Kidney (tissue), 14 donors: ENCODE data around the gene PRKAR1B. TPM values are rescaled to one million over a fixed set of nuclear protein-coding genes. Genes with fewer than 3 reads are reported as not detected.

ENCODE experiments used
- DNase-seq, 5 donors: peaks; one replicate each; pipeline ENCODE4 v3.0.0-alpha.2; 2013 to 2020
- FAIRE-seq: peaks from 2 replicates; lab custom pipeline; 2012; peaks lifted over from hg19 to GRCh38; lab: Jason Lieb, UNC
- H3K27ac ChIP-seq, 2 donors: one replicate each; pipeline ENCODE4 v1.7.0; 2013; ENCODE audit warnings: low read depth in 2 of 2, low read length in 2 of 2, inconsistent platforms in 1 of 2
- H3K27me3 ChIP-seq: one replicate; pipeline ENCODE4 v1.7.1; 2013; ENCODE audit warnings: low read length, inconsistent platforms; ENCODE audit not compliant: control insufficient read depth, insufficient read depth
- H3K36me3 ChIP-seq, 3 donors: one replicate each; pipeline versions ENCODE4 v1.7.0 to v1.7.1; 2013; ENCODE audit warnings: low read length in 3 of 3, control low read depth in 1 of 3, inconsistent platforms in 1 of 3; ENCODE audit not compliant: insufficient read depth in 3 of 3, control insufficient read depth in 2 of 3
- H3K4me1 ChIP-seq, 3 donors: one replicate each; pipeline versions ENCODE4 v1.7.0 to v1.7.1; 2013; ENCODE audit warnings: low read length in 3 of 3, inconsistent platforms in 1 of 3, low read depth in 1 of 3; ENCODE audit not compliant: control insufficient read depth in 2 of 3, insufficient read depth in 2 of 3
- H3K4me3 ChIP-seq, 3 donors: one replicate each; pipeline versions ENCODE4 v1.7.0 to v1.8.1; 2013; ENCODE audit warnings: low read length in 3 of 3, control low read depth in 1 of 3, inconsistent platforms in 1 of 3
- H3K9ac ChIP-seq, 3 donors: one replicate each; pipeline versions ENCODE4 v1.7.0 to v1.7.1; 2013; ENCODE audit warnings: low read length in 3 of 3, control low read depth in 1 of 3, inconsistent platforms in 1 of 3
- H3K9me3 ChIP-seq, 3 donors: one replicate each; pipeline versions ENCODE4 v1.7.0 to v1.7.1; 2013; ENCODE audit warnings: low read length in 3 of 3, control low read depth in 1 of 3, inconsistent platforms in 1 of 3; ENCODE audit not compliant: control insufficient read depth in 2 of 3, insufficient read depth in 1 of 3
- intact Hi-C: fragments of 100-400 bp; cut with DNase I; formaldehyde crosslinking; loops from one replicate; pipeline ENCODE4 v1.11.1; 2022
- polyA plus RNA-seq: library from polyadenylated mRNA; stranded (reverse); fragments of 350-450 nt; fragmentation: Illumina TruSeq; extraction: RNeasy Lipid Tissue Mini Kit (QIAGEN cat#74804); gene quantifications from one replicate; pipeline ENCODE4 v1.2.3, GENCODE V29; 2014; ENCODE audit warnings: low read depth, low replicate concordance; ENCODE audit not compliant: insufficient read depth
- total RNA-seq: library from RNA; stranded (reverse); fragmentation: NEBNext Ultra II Directional; extraction: Animal tissue kit (Norgen Biotek cat#: 25700); gene quantifications from one replicate; pipeline ENCODE4 v1.2.1, GENCODE V29; 2021
- TF ChIP-seq, protein P1 (sequence below): IDR thresholded peaks from 3 replicates; pipeline ENCODE4 v1.5.1; 2012; ENCODE audit warnings: mild to moderate bottlenecking, moderate library complexity, borderline replicate concordance; ENCODE audit not compliant: insufficient read depth; ENCODE audit errors: extremely low read depth
- donor health status: control.
- donor health status: control.
- donor health status: control.
- donor health status: control.
- donor health status: control.
- donor health status: DM: yes; HTN: yes; CAD: no.
- donor health status: Normal renal cell carcinoma (clear cell type).

The PRKAR1B gene
- total and polyA plus RNA-seq, 2 donors from 2014 or later, result 15.9 to 21.4 TPM

- Histone ChIP-seq H3K27me3 (no peaks in the 10 kb centered on the region), H3K27ac (no peak overlapping the region), H3K9ac (no peak overlapping the region), H3K36me3 (peaks cover 4 to 19% (median 12%) of the 10 kb centered on the region in 3 donors), H3K4me3 (no peak overlapping the region), H3K4me1 (no peaks in the 10 kb centered on the region), H3K9me3 (no peaks in the 10 kb centered on the region)
- intact Hi-C loops, result no loop called here
- FAIRE-seq (no peak), DNase-seq (peak in 1 of 5 donors; percentile 32)
- TF ChIP-seq, protein P1, sequence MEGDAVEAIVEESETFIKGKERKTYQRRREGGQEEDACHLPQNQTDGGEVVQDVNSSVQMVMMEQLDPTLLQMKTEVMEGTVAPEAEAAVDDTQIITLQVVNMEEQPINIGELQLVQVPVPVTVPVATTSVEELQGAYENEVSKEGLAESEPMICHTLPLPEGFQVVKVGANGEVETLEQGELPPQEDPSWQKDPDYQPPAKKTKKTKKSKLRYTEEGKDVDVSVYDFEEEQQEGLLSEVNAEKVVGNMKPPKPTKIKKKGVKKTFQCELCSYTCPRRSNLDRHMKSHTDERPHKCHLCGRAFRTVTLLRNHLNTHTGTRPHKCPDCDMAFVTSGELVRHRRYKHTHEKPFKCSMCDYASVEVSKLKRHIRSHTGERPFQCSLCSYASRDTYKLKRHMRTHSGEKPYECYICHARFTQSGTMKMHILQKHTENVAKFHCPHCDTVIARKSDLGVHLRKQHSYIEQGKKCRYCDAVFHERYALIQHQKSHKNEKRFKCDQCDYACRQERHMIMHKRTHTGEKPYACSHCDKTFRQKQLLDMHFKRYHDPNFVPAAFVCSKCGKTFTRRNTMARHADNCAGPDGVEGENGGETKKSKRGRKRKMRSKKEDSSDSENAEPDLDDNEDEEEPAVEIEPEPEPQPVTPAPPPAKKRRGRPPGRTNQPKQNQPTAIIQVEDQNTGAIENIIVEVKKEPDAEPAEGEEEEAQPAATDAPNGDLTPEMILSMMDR, result no peak
Measured at GRCh38 chr7:742791-743190, 15.7 kb upstream of the PRKAR1B start.

DNA sequence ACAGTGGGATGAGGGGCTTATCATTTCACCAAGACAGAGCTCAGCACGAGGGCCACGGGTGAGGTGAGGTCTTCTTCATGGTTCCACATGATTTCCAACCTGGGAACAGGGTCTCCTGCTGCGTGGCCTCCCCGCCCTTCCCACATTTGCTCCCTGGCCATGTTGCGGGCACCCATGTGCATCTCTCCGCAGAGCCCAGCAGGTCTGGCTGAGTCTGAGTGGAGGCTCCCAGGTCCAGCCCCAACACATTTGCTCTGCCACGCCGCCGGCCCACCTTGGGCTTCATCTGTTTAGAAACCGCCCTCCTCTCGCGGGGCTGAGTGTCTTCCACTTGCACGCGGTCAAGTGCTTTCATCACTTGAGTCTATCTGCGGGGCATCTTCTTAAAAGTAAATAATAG is 14.8 kb upstream of the PRKAR1B start:
- no peaks in the 10 kb centered on the region for H3K4me1 ChIP-seq
- TF ChIP-seq, protein P1, result no peak
- DNase-seq (peak in 1 of 5 donors; percentile 55), FAIRE-seq (no peak)
- intact Hi-C loops, result no loop called here
- no peak overlapping the region for H3K9ac ChIP-seq
- no peak overlapping the region for H3K4me3 ChIP-seq
- peaks cover 4 to 23% (median 12%) of the 10 kb centered on the region in 3 donors for H3K36me3 ChIP-seq
- no peaks in the 10 kb centered on the region for H3K9me3 ChIP-seq
- no peak overlapping the region for H3K27ac ChIP-seq
- no peaks in the 10 kb centered on the region for H3K27me3 ChIP-seq

DNA sequence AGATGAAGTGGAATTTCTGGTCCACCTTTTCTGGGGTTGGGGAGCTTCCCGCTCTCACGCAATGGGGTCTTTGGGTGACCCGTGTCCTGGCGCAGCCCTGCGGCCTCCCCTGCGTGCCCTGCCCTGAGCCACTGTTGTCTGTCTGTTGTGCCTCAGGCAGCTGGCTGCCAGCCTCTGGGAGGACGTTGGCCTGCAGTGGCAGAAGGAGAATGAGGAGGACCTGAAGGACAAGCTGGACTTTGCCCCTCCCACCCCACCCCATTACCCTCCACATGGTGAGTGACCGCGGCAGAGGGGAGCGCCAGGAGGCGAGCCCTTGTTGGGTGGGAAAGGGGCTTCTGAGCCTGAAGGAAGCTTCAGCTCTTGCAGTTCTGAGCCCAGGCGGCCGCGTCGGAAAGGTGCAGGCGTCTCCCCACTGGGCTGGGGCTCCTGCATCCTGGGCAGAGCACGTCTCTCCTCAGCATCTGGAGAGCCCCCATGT is 14.2 kb upstream of the PRKAR1B start:
- Histone ChIP-seq H3K9ac (no peak overlapping the region), H3K9me3 (no peaks in the 10 kb centered on the region), H3K27me3 (no peaks in the 10 kb centered on the region), H3K27ac (no peak overlapping the region), H3K4me3 (no peak overlapping the region), H3K4me1 (no peaks in the 10 kb centered on the region), H3K36me3 (peaks cover 4 to 23% (median 12%) of the 10 kb centered on the region in 3 donors)
- DNase-seq, result peak in 1 of 5 donors; percentile 69
- TF ChIP-seq, protein P1, result no peak
- no peak for FAIRE-seq
- intact Hi-C loops, result no loop called here
